Gastrocnemius medialis (tissue), 4 donors: ENCODE data around the gene ZFR.

Experiments
- CTCF ChIP-seq, 5 experiments: fragments of 450-650 bp in 3 of 5; fragments of 200-600 bp in 2 of 5; sonication (generic) in 2 of 5; IDR thresholded peaks in 4 of 5; conservative IDR thresholded peaks in 1 of 5; 1 replicate in 4 of 5; 2 replicates in 1 of 5; pipeline ENCODE4 v1.5.1; 2016 to 2019; ENCODE audit warnings: antibody characterized with exemption in 5 of 5, mild to moderate bottlenecking in 3 of 5, moderate library complexity in 3 of 5
- POLR2A ChIP-seq, 2 donors: fragments of 450-650 bp; IDR thresholded peaks; one replicate each; pipeline ENCODE4 v1.6.1; 2017; ENCODE audit warnings: antibody characterized with exemption in 2 of 2, mild to moderate bottlenecking in 2 of 2, moderate library complexity in 2 of 2

- TF ChIP-seq POLR2A (IDR thresholded peaks at IDR 0.05) (no peak), CTCF (IDR thresholded peaks at IDR 0.05 in 4 of 5, conservative IDR thresholded peaks at IDR 0.05 in 1 of 5) (no peak)
Observed at GRCh38 chr5:32378966-32379365, 65.6 kb downstream of the ZFR start.
